H9 (cell line): ENCODE data around the gene ABHD16A. TPM values are rescaled to one million over a fixed set of nuclear protein-coding genes. Genes with fewer than 3 reads are reported as not detected.

Experiments
- DNase-seq: peaks from one replicate; pipeline ENCODE4 v3.0.0-alpha.2; 2017
- H2AFZ ChIP-seq: one replicate; pipeline ENCODE4 v1.6.1; 2013; ENCODE audit warnings: mild to moderate bottlenecking, low read length, control low read depth, moderate library complexity
- H2AK5ac ChIP-seq: 2 replicates; pipeline ENCODE4 v1.6.1; 2013; ENCODE audit warnings: low read length, control low read depth, mixed read lengths; ENCODE audit not compliant: insufficient read length
- H2BK120ac ChIP-seq: one replicate; pipeline ENCODE4 v1.6.1; 2013; ENCODE audit warnings: low read depth, mild to moderate bottlenecking, low read length, control low read depth, inconsistent platforms; ENCODE audit not compliant: poor library complexity, severe bottlenecking
- H2BK12ac ChIP-seq: 2 replicates; pipeline ENCODE4 v1.6.1; 2013; ENCODE audit warnings: low read length, control low read depth, mixed read lengths, low read depth; ENCODE audit not compliant: insufficient read length
- H2BK15ac ChIP-seq: 2 replicates; pipeline ENCODE4 v1.6.1; 2013; ENCODE audit warnings: low read depth, low read length, control low read depth
- H2BK20ac ChIP-seq: one replicate; pipeline ENCODE4 v1.6.1; 2013; ENCODE audit warnings: low read depth, mild to moderate bottlenecking, low read length, control low read depth, inconsistent platforms; ENCODE audit not compliant: poor library complexity, severe bottlenecking
- H2BK5ac ChIP-seq: 2 replicates; pipeline ENCODE4 v1.6.1; 2013; ENCODE audit warnings: low read length, control low read depth, mixed read lengths; ENCODE audit not compliant: insufficient read length
- H3K14ac ChIP-seq: 2 replicates; pipeline ENCODE4 v1.6.1; 2013; ENCODE audit warnings: low read length, control low read depth; ENCODE audit not compliant: insufficient read depth
- H3K18ac ChIP-seq: 2 replicates; pipeline ENCODE4 v1.6.1; 2013; ENCODE audit warnings: low read depth, mild to moderate bottlenecking, mixed read lengths, low read length, control low read depth; ENCODE audit not compliant: insufficient read length
- H3K23ac ChIP-seq: 2 replicates; pipeline ENCODE4 v1.6.1; 2013; ENCODE audit warnings: low read length, control low read depth, mixed read lengths, low read depth; ENCODE audit not compliant: insufficient read length
- H3K23me2 ChIP-seq: 2 replicates; pipeline ENCODE4 v1.6.1; 2013; ENCODE audit warnings: low read depth, mild to moderate bottlenecking, mixed read lengths, low read length, control low read depth; ENCODE audit not compliant: insufficient read length, poor library complexity, severe bottlenecking
- H3K27ac ChIP-seq: 2 replicates; pipeline ENCODE4 v1.5.1; 2013; ENCODE audit warnings: low read length, control low read depth, mixed read lengths, low read depth; ENCODE audit not compliant: insufficient read length
- H3K27me3 ChIP-seq: 2 replicates; pipeline ENCODE4 v1.6.1; 2013; ENCODE audit warnings: low read length, control low read depth, inconsistent platforms; ENCODE audit not compliant: insufficient read depth
- H3K4ac ChIP-seq: 2 replicates; pipeline ENCODE4 v1.6.1; 2013; ENCODE audit warnings: low read depth, mild to moderate bottlenecking, control low read depth, inconsistent platforms, low read length, moderate library complexity
- H3K4me1 ChIP-seq: 2 replicates; pipeline ENCODE4 v1.6.1; 2013; ENCODE audit warnings: low read length, control low read depth, inconsistent platforms; ENCODE audit not compliant: insufficient read depth
- H3K4me2 ChIP-seq: 2 replicates; pipeline ENCODE4 v1.6.1; 2013; ENCODE audit warnings: low read length, control low read depth, mixed read lengths; ENCODE audit not compliant: insufficient read length, insufficient read depth
- H3K56ac ChIP-seq: 2 replicates; pipeline ENCODE4 v1.6.1; 2013; ENCODE audit warnings: low read depth, mild to moderate bottlenecking, mixed read lengths, low read length, control low read depth; ENCODE audit not compliant: insufficient read length
- H3K79me1 ChIP-seq: 2 replicates; pipeline ENCODE4 v1.6.1; 2013; ENCODE audit warnings: low read depth, mild to moderate bottlenecking, moderate library complexity, low read length, control low read depth, inconsistent platforms; ENCODE audit not compliant: insufficient read depth, poor library complexity, severe bottlenecking
- H3K79me2 ChIP-seq: 2 replicates; pipeline ENCODE4 v1.6.1; 2013; ENCODE audit warnings: low read length, control low read depth, inconsistent platforms; ENCODE audit not compliant: insufficient read depth
- H3K9ac ChIP-seq: 2 replicates; pipeline ENCODE4 v1.6.1; 2013; ENCODE audit warnings: low read length, control low read depth, mixed read lengths; ENCODE audit not compliant: insufficient read length; ENCODE audit errors: extremely low read depth
- H3K9me3 ChIP-seq: one replicate; pipeline ENCODE4 v1.6.1; 2013; ENCODE audit warnings: low read depth, low read length, inconsistent platforms; ENCODE audit not compliant: control insufficient read depth
- H3T11ph ChIP-seq: one replicate; pipeline ENCODE4 v1.6.1; 2013; ENCODE audit warnings: mild to moderate bottlenecking, low read length, control low read depth, inconsistent platforms
- H4K20me1 ChIP-seq: one replicate; pipeline ENCODE4 v1.6.1; 2013; ENCODE audit not compliant: control insufficient read depth, insufficient read length, insufficient read depth
- H4K5ac ChIP-seq: 2 replicates; pipeline ENCODE4 v1.6.1; 2013; ENCODE audit warnings: low read depth, mild to moderate bottlenecking, mixed read lengths, low read length, control low read depth; ENCODE audit not compliant: insufficient read length
- H4K8ac ChIP-seq: replicated peaks from 2 replicates; pipeline ENCODE4 v1.6.1; 2013; ENCODE audit warnings: low read length, control low read depth, mixed read lengths, low read depth; ENCODE audit not compliant: insufficient read length
- H4K91ac ChIP-seq: 2 replicates; pipeline ENCODE4 v1.6.1; 2013; ENCODE audit warnings: low read depth, mild to moderate bottlenecking, moderate library complexity, mixed read lengths, low read length, control low read depth; ENCODE audit not compliant: insufficient read length
- H3K27ac Mint-ChIP-seq, 3 experiments: 2 replicates in 2 of 3; 3 replicates in 1 of 3; pipeline ENCODE4 v1.8.0; 2020 to 2021; ENCODE audit warnings: mixed read lengths in 3 of 3, mild to moderate bottlenecking in 1 of 3, moderate library complexity in 1 of 3
- H3K27me3 Mint-ChIP-seq: 2 replicates; pipeline ENCODE4 v1.8.0; 2021; ENCODE audit warnings: low read depth, mild to moderate bottlenecking, moderate library complexity, mixed read lengths
- H3K36me3 Mint-ChIP-seq, 3 experiments: 2 replicates in 2 of 3; 3 replicates in 1 of 3; pipeline ENCODE4 v1.8.0; 2020 to 2021; ENCODE audit warnings: low read depth in 3 of 3, mixed read lengths in 3 of 3; ENCODE audit not compliant: insufficient read depth in 1 of 3
- H3K4me1 Mint-ChIP-seq, 2 experiments: 2 replicates each; pipeline ENCODE4 v1.8.0; 2020; ENCODE audit warnings: mixed read lengths in 2 of 2
- H3K4me3 Mint-ChIP-seq, 2 experiments: 2 replicates in 1 of 2; 3 replicates in 1 of 2; pipeline ENCODE4 v1.8.0; 2020 to 2021; ENCODE audit warnings: mild to moderate bottlenecking in 2 of 2, mixed read lengths in 2 of 2, moderate library complexity in 1 of 2
- H3K9me3 Mint-ChIP-seq, 2 experiments: 2 replicates in 1 of 2; 3 replicates in 1 of 2; pipeline ENCODE4 v1.8.0; 2020; ENCODE audit warnings: mild to moderate bottlenecking in 2 of 2, mixed read lengths in 2 of 2, moderate library complexity in 1 of 2
- WGBS: extraction: QIAGEN DNeasy Blood & Tissue Kit; methylation state at CpG from one replicate; pipeline ENCODE4 v1.1.7; 2013; ENCODE audit warnings: missing lambda C conversion rate, low lambda C conversion rate, mixed read lengths; ENCODE audit not compliant: insufficient read length; ENCODE audit errors: extremely low coverage; 5-methylcytosine and 5-hydroxymethylcytosine counted together
- total RNA-seq: library from RNA; stranded (reverse); gene quantifications from 2 replicates; pipeline ENCODE4 v1.2.1, GENCODE V29; 2021
- TF ChIP-seq, protein P1 (sequence below): fragments of 200-600 bp; sonication (generic); conservative IDR thresholded peaks from 3 replicates; pipeline ENCODE4 v1.8.0; 2021; ENCODE audit warnings: antibody characterized with exemption, mild to moderate bottlenecking

ABHD16A gene
- total RNA-seq, 1 experiment from 2014 or later, result 34.4 TPM

DNA sequence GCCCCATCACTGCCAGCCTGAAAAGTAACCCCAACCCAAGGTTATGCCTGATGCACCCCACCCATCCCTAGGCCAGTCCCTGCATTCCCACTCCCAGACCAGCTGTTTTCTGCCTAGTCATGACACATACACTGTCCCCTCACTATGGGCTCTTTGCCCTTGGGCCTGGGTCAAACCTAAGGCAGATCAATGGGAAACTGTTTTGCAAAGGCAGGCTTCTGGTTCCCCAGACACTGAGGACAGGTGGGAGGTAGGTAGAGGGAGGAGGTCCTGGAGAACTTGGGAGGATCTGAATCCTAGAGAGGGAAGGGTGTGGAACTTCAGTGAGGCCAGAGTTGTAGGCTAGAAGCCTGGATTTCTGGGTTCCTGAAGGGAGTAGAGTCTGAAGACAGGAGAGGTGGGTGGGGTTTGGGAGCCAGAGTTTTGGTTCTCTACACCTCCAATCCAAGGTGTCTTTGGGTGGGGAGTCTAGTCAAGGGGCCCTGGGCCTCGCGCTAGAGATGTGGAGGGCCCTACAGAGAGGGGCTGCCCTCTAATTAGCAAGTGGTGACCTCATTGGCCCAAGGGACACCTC is 31.2 kb upstream of the ABHD16A start:
- H4K20me1 ChIP-seq, result no peaks in the 10 kb centered on the region
- H3K4me3 Mint-ChIP-seq, result peak overlapping the region; percentile 91 to 98
- H4K8ac ChIP-seq, result no peak overlapping the region
- no peak overlapping the region for H2BK5ac ChIP-seq
- H3K9me3 Mint-ChIP-seq, result no peaks in the 10 kb centered on the region; a peak in 2 of 5 replicates
- H2BK12ac ChIP-seq, result peak overlapping the region; percentile 41
- peaks cover 48 to 51% of the 10 kb centered on the region in 2 experiments for H3K4me1 Mint-ChIP-seq
- H3K27ac Mint-ChIP-seq, result peak overlapping the region in 2 of 3 experiments; percentile 90 to 93; a peak in 4 of 7 replicates
- no peak overlapping the region for H3K27ac ChIP-seq
- peak overlapping the region; percentile 87 for H3K4me2 ChIP-seq
- peak overlapping the region; percentile 22 for H3K9ac ChIP-seq
- H3K36me3 Mint-ChIP-seq, result peaks cover 36 to 41% (median 36%) of the 10 kb centered on the region in 3 experiments
- peaks cover 6% of the 10 kb centered on the region; the same call in 1 of the 2 replicates for H3K79me2 ChIP-seq
- no peak overlapping the region for H3K18ac ChIP-seq
- H4K5ac ChIP-seq, result no peak overlapping the region
- no peak overlapping the region for H3T11ph ChIP-seq
- H3K27me3 Mint-ChIP-seq, result no peaks in the 10 kb centered on the region
- TF ChIP-seq, protein P1, sequence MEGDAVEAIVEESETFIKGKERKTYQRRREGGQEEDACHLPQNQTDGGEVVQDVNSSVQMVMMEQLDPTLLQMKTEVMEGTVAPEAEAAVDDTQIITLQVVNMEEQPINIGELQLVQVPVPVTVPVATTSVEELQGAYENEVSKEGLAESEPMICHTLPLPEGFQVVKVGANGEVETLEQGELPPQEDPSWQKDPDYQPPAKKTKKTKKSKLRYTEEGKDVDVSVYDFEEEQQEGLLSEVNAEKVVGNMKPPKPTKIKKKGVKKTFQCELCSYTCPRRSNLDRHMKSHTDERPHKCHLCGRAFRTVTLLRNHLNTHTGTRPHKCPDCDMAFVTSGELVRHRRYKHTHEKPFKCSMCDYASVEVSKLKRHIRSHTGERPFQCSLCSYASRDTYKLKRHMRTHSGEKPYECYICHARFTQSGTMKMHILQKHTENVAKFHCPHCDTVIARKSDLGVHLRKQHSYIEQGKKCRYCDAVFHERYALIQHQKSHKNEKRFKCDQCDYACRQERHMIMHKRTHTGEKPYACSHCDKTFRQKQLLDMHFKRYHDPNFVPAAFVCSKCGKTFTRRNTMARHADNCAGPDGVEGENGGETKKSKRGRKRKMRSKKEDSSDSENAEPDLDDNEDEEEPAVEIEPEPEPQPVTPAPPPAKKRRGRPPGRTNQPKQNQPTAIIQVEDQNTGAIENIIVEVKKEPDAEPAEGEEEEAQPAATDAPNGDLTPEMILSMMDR, result no peak
- H2BK120ac ChIP-seq, result no peak overlapping the region
- H3K79me1 ChIP-seq, result no peaks in the 10 kb centered on the region
- H3K4ac ChIP-seq, result no peak overlapping the region
- H3K4me1 ChIP-seq, result peaks cover 16% of the 10 kb centered on the region
- no peak overlapping the region for H4K91ac ChIP-seq
- no peak overlapping the region for H2AK5ac ChIP-seq
- no peaks in the 10 kb centered on the region for H3K27me3 ChIP-seq
- H2BK15ac ChIP-seq, result no peak overlapping the region
- peaks cover 26% of the 10 kb centered on the region for H3K23me2 ChIP-seq
- no peak overlapping the region for H3K23ac ChIP-seq
- WGBS, result no CpG with 5 or more reads among the region's 2 CpGs
- H2AFZ ChIP-seq, result no peak overlapping the region
- no peak overlapping the region for H2BK20ac ChIP-seq
- H3K14ac ChIP-seq, result no peak overlapping the region
- no peaks in the 10 kb centered on the region for H3K9me3 ChIP-seq
- no peak for DNase-seq
- H3K56ac ChIP-seq, result no peak overlapping the region
